Ovary (tissue), 3 donors: ENCODE data around the gene GNAL.

Experiments
- EP300 ChIP-seq: sonication (generic); formaldehyde crosslinking; IDR thresholded peaks from one replicate; pipeline ENCODE4 v1.6.1; 2017; ENCODE audit warnings: antibody characterized with exemption
- POLR2A ChIP-seq: fragments of 450-650 bp; IDR thresholded peaks from one replicate; pipeline ENCODE4 v1.6.1; 2017; ENCODE audit warnings: antibody characterized with exemption, mild to moderate bottlenecking, moderate library complexity
- TF ChIP-seq, protein P1 (sequence below), 3 donors: fragments of 450-650 bp in 2 of 3; fragments of 200-600 bp in 1 of 3; IDR thresholded peaks; one replicate each; pipeline versions ENCODE4 v1.5.1 to v1.8.0; 2016 to 2022; ENCODE audit warnings: antibody characterized with exemption in 3 of 3, mild to moderate bottlenecking in 1 of 3
- donor health status: DM: no; HTN: no; CAD: no.

DNA sequence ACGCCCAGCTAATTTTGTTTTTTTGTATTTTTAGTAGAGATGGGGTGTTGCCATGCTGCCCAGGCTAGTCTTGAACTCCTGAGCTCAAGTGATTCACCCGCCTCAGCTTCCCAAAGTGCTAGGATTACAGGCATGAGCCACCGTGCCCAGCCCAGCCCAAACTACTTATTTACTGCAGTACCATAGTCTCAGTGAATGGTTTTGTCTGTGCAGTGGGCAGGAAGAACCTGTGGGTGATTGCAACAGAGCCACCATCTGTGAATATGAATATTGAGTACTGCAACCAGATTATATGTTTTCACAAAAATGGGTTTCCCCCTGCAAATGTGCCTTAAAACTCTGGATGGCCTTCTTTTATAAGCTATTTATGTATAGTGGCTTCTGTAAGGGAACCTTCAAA lies 210.0 kb downstream of the GNAL start:
- TF ChIP-seq, protein P1, sequence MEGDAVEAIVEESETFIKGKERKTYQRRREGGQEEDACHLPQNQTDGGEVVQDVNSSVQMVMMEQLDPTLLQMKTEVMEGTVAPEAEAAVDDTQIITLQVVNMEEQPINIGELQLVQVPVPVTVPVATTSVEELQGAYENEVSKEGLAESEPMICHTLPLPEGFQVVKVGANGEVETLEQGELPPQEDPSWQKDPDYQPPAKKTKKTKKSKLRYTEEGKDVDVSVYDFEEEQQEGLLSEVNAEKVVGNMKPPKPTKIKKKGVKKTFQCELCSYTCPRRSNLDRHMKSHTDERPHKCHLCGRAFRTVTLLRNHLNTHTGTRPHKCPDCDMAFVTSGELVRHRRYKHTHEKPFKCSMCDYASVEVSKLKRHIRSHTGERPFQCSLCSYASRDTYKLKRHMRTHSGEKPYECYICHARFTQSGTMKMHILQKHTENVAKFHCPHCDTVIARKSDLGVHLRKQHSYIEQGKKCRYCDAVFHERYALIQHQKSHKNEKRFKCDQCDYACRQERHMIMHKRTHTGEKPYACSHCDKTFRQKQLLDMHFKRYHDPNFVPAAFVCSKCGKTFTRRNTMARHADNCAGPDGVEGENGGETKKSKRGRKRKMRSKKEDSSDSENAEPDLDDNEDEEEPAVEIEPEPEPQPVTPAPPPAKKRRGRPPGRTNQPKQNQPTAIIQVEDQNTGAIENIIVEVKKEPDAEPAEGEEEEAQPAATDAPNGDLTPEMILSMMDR (IDR thresholded peaks at IDR 0.05), result no peak
- TF ChIP-seq POLR2A (no peak), EP300 (no peak)
